NCI-H526 treated with DMSO at 0.1 percent for 48 hours (cell line): ENCODE data around the gene SPCS1.
"Not testable (repeated sequence)": the region's sequence is repeated elsewhere in the genome, so short reads cannot be mapped to it uniquely, and the experiment has no call there.

Experiments
- DNase-seq: peaks from one replicate; lab custom pipeline; 2025; lab: John Stamatoyannopoulos, UW

SPCS1 gene

GRCh38 chr3:52705688-52706686 is at the start of gene SPCS1, which contains the start of gene GLT8D1:
SPCS1 (plus strand) TSS chr3:52706106; CDS start chr3:52706247, 141 bp downstream.
GLT8D1 (minus strand) TSS chr3:52705791; CDS start chr3:52700460, 5,331 bp downstream.
- DNase-seq: peak; percentile 78

- DNase-seq: no peak
Observed at GRCh38 chr3:52660046-52660445, 45.9 kb upstream of the SPCS1 start.

GRCh38 chr3:52663098-52663497 is 42.8 kb upstream of the SPCS1 start:
- DNase-seq: no peak

- no peak for DNase-seq
Observed at GRCh38 chr3:52670621-52671521, 35.0 kb upstream of the SPCS1 start.

- no peak for DNase-seq
Observed at GRCh38 chr3:52671676-52672075, 34.2 kb upstream of the SPCS1 start.

GRCh38 chr3:52676201-52676600 is 29.7 kb upstream of the SPCS1 start:
- not testable (repeated sequence) for DNase-seq

GRCh38 chr3:52678265-52679198 is 27.4 kb upstream of the SPCS1 start:
- no peak for DNase-seq

- DNase-seq: no peak
Observed at GRCh38 chr3:52679199-52679538, 26.7 kb upstream of the SPCS1 start.

GRCh38 chr3:52679811-52680210 is 26.1 kb upstream of the SPCS1 start:
- no peak for DNase-seq

GRCh38 chr3:52681596-52681995 is 24.3 kb upstream of the SPCS1 start:
- DNase-seq: no peak

- no peak for DNase-seq
Observed at GRCh38 chr3:52682016-52682415, 23.9 kb upstream of the SPCS1 start.

GRCh38 chr3:52683611-52684010 is 22.3 kb upstream of the SPCS1 start:
- DNase-seq: no peak

GRCh38 chr3:52684184-52684583 is 21.7 kb upstream of the SPCS1 start:
- DNase-seq: no peak

GRCh38 chr3:52685285-52685708 is 20.6 kb upstream of the SPCS1 start:
- peak; percentile 60 for DNase-seq

GRCh38 chr3:52685709-52686691 is 19.9 kb upstream of the SPCS1 start, which contains the start of the genes GNL3 and PBRM1:
GNL3 (plus strand) TSS chr3:52686032; CDS start chr3:52686093, 61 bp downstream.
PBRM1 (minus strand) TSS chr3:52685913.
- peak; percentile 84 for DNase-seq

- no peak for DNase-seq
Observed at GRCh38 chr3:52688266-52688665, 17.6 kb upstream of the SPCS1 start.

GRCh38 chr3:52689151-52689550 is 16.8 kb upstream of the SPCS1 start:
- no peak for DNase-seq

- no peak for DNase-seq
Observed at GRCh38 chr3:52690560-52690959, 15.3 kb upstream of the SPCS1 start.

GRCh38 chr3:52693071-52693470 is 12.8 kb upstream of the SPCS1 start:
- DNase-seq: no peak
